Right atrium auricular region (tissue), 2 donors: ENCODE results near the gene NOP16. TPM values are rescaled to one million over a fixed set of nuclear protein-coding genes. Genes with fewer than 3 reads are reported as not detected.
"Not testable (repeated sequence)": the region's sequence is repeated elsewhere in the genome, so short reads cannot be mapped to it uniquely, and the experiment has no call there.

Experiments used
- DNase-seq: peaks from one replicate; pipeline ENCODE4 v3.0.0-alpha.2; 2019; ENCODE audit warnings: low spot score
- H3K27ac ChIP-seq, 2 donors: fragments of 200-600 bp; sonication (generic); 1 replicate in 1 of 2; 2 replicates in 1 of 2; pipeline ENCODE4 v1.5.1; 2016 to 2019
- H3K27me3 ChIP-seq, 2 donors: fragments of 200-600 bp; sonication (generic); one replicate each; pipeline versions ENCODE4 v1.5.1 to v1.6.0; 2017 to 2019
- H3K36me3 ChIP-seq: fragments of 200-600 bp; sonication (generic); one replicate; pipeline ENCODE4 v1.5.1; 2016
- H3K4me1 ChIP-seq, 2 donors: fragments of 200-600 bp; sonication (generic); one replicate each; pipeline versions ENCODE4 v1.5.1 to v1.6.0; 2017 to 2019
- H3K4me3 ChIP-seq, 2 donors: fragments of 200-600 bp; sonication (generic); 1 replicate in 1 of 2; 2 replicates in 1 of 2; pipeline ENCODE4 v1.5.1; 2017 to 2019; ENCODE audit warnings: mild to moderate bottlenecking in 1 of 2, moderate library complexity in 1 of 2
- H3K9me3 ChIP-seq, 2 donors: fragments of 200-600 bp; sonication (generic); one replicate each; pipeline ENCODE4 v1.5.1; 2019
- CTCF ChIP-seq, 2 donors: fragments of 200-600 bp; sonication (generic); IDR thresholded peaks; one replicate each; pipeline ENCODE4 v1.5.1; 2019; ENCODE audit warnings: antibody characterized with exemption in 2 of 2
- total RNA-seq, 2 donors: library from RNA; depleted of rRNA; stranded (reverse); fragments of >200 nt; gene quantifications; one replicate each; pipeline ENCODE4 v1.1.0, GENCODE V29; 2016

NOP16 gene
- total RNA-seq, 2 donors from 2014 or later, result 11.8 to 16.0 TPM

- peaks cover 0 to 43% of the 10 kb centered on the region in 2 donors for H3K4me1 ChIP-seq
These were observed 20.2 kb upstream of the NOP16 start for GRCh38 chr5:176408590-176408989.

GRCh38 chr5:176408252-176408573, 19.8 kb upstream of the NOP16 start:
- peaks cover 0 to 42% of the 10 kb centered on the region in 2 donors for H3K4me1 ChIP-seq
- not testable (repeated sequence) for H3K4me3 ChIP-seq, H3K9me3 ChIP-seq, H3K27me3 ChIP-seq, DNase-seq
- peak overlapping the region; percentile 49 to 58 for H3K27ac ChIP-seq
- H3K36me3 ChIP-seq, result peaks cover 42% of the 10 kb centered on the region

More at GRCh38 chr5:176408590-176408989, 20.2 kb upstream of the NOP16 start:
- Histone ChIP-seq H3K36me3 (peaks cover 42% of the 10 kb centered on the region), H3K27ac (peak overlapping the region; percentile 2 to 58), H3K27me3 (no peaks in the 10 kb centered on the region), H3K9me3 (no peaks in the 10 kb centered on the region), H3K4me3 (no peak overlapping the region)
- TF ChIP-seq CTCF (IDR thresholded peaks at IDR 0.05), result no peak
- DNase-seq, result no peak

- H3K27me3 ChIP-seq, result no peaks in the 10 kb centered on the region
- H3K4me1 ChIP-seq, result peaks cover 0 to 42% of the 10 kb centered on the region in 2 donors
- no peak for TF ChIP-seq CTCF (IDR thresholded peaks at IDR 0.05)
- no peak for DNase-seq
- peak overlapping the region; percentile 49 to 58 for H3K27ac ChIP-seq
- H3K9me3 ChIP-seq, result no peaks in the 10 kb centered on the region
- H3K4me3 ChIP-seq, result no peak overlapping the region
- H3K36me3 ChIP-seq, result peaks cover 42% of the 10 kb centered on the region
These were observed 19.3 kb upstream of the NOP16 start for GRCh38 chr5:176407456-176408251.

- no peaks in the 10 kb centered on the region for H3K27me3 ChIP-seq
- no peak for TF ChIP-seq CTCF (IDR thresholded peaks at IDR 0.05)
- H3K4me1 ChIP-seq, result peaks cover 0 to 44% of the 10 kb centered on the region in 2 donors
- no peak for DNase-seq
- H3K9me3 ChIP-seq, result no peaks in the 10 kb centered on the region
- no peak overlapping the region for H3K27ac ChIP-seq
- H3K36me3 ChIP-seq, result peaks cover 42% of the 10 kb centered on the region
- H3K4me3 ChIP-seq, result no peak overlapping the region
These were observed 18.1 kb upstream of the NOP16 start for GRCh38 chr5:176406436-176407052.

GRCh38 chr5:176405656-176406435, 17.4 kb upstream of the NOP16 start:
- peaks cover 42% of the 10 kb centered on the region for H3K36me3 ChIP-seq
- H3K27me3 ChIP-seq, result no peaks in the 10 kb centered on the region
- peaks cover 0 to 47% of the 10 kb centered on the region in 2 donors for H3K4me1 ChIP-seq

More at GRCh38 chr5:176405656-176406435, 17.4 kb upstream of the NOP16 start:
- H3K4me3 ChIP-seq, result no peak overlapping the region
- no peak for DNase-seq
- H3K27ac ChIP-seq, result no peak overlapping the region
- no peaks in the 10 kb centered on the region for H3K9me3 ChIP-seq
- no peak for TF ChIP-seq CTCF (IDR thresholded peaks at IDR 0.05)
